ENCODE measurements around the gene ZNF536. TPM values are rescaled to one million over a fixed set of nuclear protein-coding genes. Genes with fewer than 3 reads are reported as not detected.

ZNF536 gene
- polyA plus RNA-seq, 3 donors, result 1.7 to 3.3 (median 3.1) TPM

DNA sequence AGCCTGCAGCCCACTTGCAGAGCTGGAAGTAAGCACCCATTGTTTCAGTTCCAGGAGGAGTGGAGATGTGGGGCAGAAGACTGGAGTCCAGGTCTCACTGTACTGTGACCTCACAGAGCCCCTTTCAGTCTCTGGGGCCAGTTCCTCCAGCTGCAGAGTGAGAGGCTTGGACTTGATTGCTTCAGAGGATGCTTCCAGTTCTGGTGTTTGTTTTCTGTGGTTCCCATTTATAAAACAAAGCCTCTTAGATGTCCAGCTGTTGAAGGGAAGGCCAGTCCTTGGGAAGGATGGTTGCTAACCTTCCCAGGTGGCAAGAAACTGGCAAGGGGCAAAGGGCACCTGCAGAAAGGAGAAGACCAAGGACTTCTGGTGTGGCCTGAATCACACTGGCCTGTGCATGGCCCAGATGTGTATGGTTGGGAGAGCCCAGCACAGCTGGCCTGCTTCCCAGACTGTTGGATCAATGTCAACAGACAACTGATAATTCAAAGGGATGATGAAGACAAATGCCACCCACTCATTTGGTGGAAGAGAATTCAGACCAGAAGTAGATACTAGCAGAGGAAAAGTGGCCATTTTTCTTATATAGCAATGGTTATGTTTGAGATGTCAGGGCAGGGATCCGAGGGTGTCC lies 218.5 kb downstream of the ZNF536 start:
- no peak for DNase-seq (ENCODE audit: low read depth in 3 of 3, low spot score in 2 of 3)

DNA sequence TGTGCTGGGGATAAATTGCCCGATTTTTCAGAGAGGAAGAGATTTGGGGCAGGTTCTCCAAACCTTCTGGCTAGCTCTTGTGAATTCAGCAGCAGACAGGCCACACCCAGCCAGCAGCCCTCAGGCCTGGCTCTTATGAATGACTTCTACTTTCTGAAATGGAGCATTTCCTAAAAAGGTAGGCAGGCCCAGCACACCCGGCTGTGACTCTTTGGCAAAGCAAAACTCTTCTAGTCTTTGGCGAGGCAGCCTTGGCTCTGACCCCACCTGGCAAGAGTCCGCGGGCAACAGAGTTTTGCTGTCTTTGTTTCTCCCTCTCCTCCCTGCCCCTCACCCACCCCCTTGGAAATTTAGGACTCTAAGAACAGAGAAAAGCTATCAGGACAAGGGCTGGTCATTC lies 221.2 kb downstream of the ZNF536 start:
- DNase-seq (ENCODE audit: low read depth in 3 of 3, low spot score in 2 of 3), result no peak

DNA sequence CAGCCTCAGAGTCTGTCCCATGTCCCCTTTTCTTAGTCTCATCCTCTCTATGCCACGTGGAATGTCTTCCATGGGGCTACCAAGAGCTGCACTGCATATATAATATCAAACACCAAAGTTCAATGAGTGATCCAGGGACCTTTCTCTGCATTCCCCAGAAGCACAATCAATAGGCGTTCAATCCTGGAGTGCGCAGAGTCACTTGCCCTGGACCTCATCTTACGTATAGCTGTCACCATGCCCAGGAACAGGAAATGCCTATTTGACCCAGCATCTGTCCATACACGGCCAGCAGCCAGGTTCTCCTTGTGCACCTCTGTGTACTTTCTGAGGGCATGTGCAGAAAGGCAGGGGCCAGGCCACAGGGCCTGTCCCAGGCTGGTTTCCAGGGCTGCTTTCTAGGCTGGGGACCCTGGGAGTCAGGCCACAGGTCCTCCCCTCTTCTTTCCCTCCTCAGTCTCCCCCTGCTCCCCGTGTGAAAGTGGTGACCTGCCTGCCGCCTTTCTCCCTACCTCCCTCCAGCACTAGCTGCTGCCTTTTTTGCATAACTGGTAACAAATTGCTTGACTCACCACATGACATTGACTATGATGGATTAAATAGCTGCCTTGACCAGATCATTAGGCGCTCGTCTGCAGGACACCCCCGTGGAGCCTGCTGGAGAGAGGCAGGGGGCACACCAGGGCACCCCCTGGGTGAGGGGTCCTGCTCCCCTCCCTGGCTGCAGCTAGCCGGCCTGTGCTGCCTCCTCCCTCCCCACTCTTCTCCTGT lies 222.0 kb downstream of the ZNF536 start:
- DNase-seq (ENCODE audit: low read depth in 3 of 3, low spot score in 2 of 3), result no peak

DNA sequence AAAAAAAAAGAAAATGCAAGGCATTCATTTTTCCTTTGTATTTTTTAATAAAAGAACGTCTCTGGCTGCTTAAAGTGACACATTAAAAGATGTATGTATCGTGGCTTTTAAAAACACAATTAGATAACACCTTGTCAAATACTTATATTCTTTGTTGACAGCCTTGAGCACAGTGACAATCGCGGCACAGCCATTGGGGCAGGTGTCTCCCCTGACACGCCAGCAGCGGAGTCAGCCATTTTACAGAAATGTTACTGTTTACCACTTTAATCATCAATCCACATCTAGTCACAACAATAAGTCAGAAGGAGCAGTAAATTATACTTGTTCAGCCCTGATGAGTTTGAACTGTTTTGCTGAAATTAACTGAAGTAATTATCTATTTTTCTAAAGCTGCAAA lies 224.1 kb downstream of the ZNF536 start:
- no peak for DNase-seq (ENCODE audit: low read depth in 3 of 3, low spot score in 2 of 3)

DNA sequence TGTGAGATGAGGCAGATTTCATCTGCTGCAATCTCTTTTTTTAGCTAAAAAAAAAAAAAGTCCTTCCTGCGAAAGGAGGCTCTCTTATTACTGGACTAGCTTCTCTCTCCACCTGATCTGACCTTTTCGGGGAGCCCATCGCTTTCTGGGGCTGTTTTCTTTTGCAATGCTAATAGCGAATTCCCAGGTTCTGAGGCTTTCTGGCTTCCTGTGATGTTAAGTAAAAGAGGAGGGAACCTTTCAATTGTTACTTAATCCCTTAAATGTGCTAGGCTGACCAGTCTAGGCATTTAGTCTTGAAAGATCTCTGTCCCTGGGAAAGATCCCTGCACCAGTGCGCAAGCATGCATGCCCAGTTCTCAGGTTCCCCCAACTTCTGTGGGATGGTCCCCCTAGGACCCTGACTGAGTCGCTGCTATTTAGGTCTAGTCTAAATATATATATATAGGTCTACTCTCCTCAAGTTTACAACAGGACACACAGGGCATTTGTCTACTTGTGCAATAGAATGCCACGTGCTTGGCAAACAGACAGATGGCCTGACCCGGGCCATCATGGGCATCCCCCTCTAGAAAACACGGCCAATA lies 224.7 kb downstream of the ZNF536 start:
- DNase-seq (ENCODE audit: low read depth in 3 of 3, low spot score in 2 of 3), result no peak

DNA sequence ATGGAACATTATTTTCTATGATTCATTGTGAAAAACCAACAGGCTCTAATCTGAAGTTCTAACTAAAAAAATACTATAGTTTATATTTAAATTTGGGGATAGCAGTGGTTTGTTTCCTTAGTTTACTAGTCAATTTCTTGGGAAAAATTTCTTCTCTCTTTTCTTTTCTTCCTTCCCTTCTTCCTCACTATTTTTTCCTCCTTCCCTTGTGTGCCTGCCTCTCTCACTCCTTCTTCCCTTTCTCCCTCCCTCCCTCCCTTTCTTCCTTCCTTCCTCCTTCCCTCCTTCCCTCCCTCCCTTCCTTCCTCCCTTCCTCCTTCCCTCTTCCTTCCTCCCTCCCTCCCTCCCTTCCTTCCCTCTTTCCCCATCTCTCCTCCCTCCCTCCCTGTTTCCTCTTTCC lies 226.5 kb downstream of the ZNF536 start:
- DNase-seq (ENCODE audit: low read depth in 3 of 3, low spot score in 2 of 3), result no peak

DNA sequence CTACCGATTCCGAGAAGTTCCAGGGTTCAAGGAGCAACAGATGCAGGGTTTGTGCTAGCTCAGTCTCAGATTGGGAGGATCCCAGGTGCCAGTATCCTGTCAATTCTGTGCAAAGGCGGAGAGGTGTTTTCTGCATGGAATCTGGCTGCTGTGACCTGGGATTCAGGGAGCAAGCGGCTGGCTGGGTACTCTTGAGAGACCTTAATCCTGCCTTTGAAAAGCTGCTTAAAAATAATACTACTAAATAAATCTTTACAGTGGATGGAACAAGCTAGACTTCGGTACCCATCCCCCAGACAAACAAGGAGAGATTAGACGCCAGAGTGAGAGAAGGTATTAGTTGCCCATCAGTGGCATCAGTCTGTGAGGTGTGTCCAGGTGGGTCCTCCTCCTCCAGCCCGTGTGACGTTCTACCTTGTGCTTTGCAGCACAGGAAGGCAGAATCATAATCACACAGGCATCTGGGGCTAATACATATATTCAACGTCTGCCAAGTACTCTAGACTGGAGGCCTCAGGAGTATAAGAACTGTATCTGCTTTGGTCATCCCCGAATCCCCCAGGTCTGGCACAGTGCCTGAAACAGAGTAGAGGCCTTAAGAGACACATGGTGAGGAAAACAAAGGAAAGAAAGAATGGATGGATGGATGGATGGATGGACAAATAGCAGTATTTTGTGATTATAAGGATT lies 230.6 kb downstream of the ZNF536 start:
- DNase-seq (ENCODE audit: low read depth in 3 of 3, low spot score in 2 of 3), result no peak

DNA sequence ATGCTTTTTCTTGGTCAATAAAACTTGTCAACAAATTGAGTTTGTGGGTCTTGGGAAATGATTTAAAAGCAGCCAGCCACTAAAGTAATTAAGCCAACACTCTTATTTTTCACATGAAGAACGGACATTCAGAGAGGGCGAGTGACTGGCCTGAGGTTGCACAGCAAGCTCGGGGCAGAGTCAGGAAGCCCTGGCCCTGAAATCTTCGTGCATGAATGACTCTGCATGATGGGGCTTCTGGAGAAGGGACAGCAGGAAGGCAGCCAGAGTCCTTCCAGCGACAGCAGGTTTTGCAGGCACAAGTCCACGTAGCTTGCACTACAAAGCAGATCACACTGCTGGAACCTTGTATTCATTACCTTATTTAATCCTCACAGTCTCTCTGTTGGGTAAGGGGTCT lies 232.5 kb downstream of the ZNF536 start:
- DNase-seq (ENCODE audit: low read depth in 3 of 3, low spot score in 2 of 3), result no peak

DNA sequence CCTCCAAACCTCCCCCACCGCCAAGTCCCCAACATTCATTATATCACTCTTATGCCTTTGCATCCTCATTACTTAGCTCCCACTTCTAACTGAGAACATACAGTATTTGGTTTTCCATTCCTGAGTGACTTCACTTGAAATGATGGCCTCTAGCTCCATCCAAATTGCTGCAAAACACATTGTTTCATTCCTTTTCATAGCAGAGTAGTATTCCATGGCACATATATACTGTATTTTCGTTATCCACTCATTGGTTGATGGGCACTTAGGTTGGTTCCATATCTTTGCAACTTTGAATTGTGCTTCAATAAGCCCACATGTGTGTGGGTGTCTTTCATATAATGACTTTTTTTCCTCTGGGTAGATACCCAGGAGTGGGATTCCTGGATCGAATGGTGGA lies 233.1 kb downstream of the ZNF536 start:
- DNase-seq (ENCODE audit: low read depth in 3 of 3, low spot score in 2 of 3), result no peak

DNA sequence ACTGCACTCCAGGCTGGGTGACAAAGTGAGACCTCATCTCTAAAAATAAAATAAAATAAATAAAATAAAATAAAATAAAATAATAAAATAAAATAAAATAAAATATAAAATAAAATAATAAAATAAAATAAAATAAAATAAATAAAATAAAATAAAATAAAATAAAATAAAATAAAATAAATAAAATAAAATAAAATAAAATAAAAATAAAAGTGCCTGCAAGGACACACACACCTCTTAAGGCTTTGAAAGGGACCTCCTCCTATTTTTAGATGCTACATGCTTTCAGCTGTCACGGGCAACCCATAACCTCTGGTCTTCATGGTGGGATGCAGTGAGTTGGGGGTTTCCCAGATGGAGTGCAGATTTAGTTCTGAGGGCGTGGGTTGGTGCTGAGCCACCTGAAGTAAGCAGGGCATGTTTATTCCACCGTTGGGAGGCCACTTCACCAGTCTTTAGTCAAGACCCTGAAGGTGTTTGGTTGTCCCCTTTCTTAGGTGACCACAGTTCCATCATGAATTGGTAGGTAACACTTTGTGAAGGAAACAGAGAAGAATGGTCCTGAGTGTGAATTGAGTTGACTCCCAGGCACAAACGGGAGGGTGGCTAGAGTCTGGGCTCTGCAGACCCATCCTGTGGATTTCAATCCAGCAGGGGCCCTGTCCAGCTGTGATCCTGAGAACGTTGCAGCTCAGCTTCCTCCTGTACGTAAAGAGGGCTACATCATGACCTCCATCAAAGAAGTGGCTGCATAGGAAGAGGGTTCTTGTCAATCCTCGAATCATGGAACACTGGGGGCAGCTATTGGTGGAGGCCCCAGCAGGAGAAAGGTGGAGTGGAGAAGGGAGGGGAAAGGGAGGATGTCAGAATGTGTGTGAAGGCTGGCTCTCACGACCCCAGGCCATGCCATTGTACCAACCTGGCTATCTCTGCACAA lies 234.2 kb downstream of the ZNF536 start:
- DNase-seq (ENCODE audit: low read depth in 3 of 3, low spot score in 2 of 3), result no peak
